ACC112 (cell line): ENCODE results near the gene ATP5PD.
A peak's percentile ranks its signal among the peaks of the same experiment; 100 is the strongest.

Source experiments
- H2AFZ ChIP-seq: fragments of 200-600 bp; sonication (generic); one replicate; pipeline ENCODE4 v1.6.0; 2017; ENCODE audit warnings: antibody characterized with exemption, low read length; ENCODE audit not compliant: unreplicated experiment
- H3K27ac ChIP-seq: fragments of 200-600 bp; sonication (generic); 2 replicates; pipeline ENCODE4 v1.5.1; 2014; ENCODE audit warnings: low read depth, mild to moderate bottlenecking, antibody characterized with exemption, low read length, moderate library complexity
- H3K27me3 ChIP-seq: fragments of 200-600 bp; sonication (generic); 2 replicates; pipeline ENCODE4 v1.6.1; 2014; ENCODE audit warnings: mild to moderate bottlenecking, antibody characterized with exemption, low read length, moderate library complexity, mixed read lengths; ENCODE audit not compliant: insufficient read depth
- H3K36me3 ChIP-seq: fragments of 200-600 bp; sonication (generic); 2 replicates; pipeline ENCODE4 v1.6.1; 2016; ENCODE audit warnings: mild to moderate bottlenecking, antibody characterized with exemption, low read length, moderate library complexity, mixed read lengths; ENCODE audit not compliant: insufficient read depth
- H3K4me1 ChIP-seq: fragments of 200-600 bp; sonication (generic); one replicate; pipeline ENCODE4 v1.6.1; 2016; ENCODE audit warnings: low read length, mixed read lengths; ENCODE audit not compliant: insufficient read depth, unreplicated experiment, control insufficient read depth
- H3K4me3 ChIP-seq: fragments of 200-600 bp; sonication (generic); 2 replicates; pipeline ENCODE4 v1.5.1; 2014; ENCODE audit warnings: mild to moderate bottlenecking, low read depth, low read length
- H3K79me2 ChIP-seq: fragments of 200-600 bp; sonication (generic); one replicate; pipeline ENCODE4 v1.6.0; 2016; ENCODE audit warnings: low read length; ENCODE audit not compliant: control insufficient read depth, unreplicated experiment, insufficient read depth

ATP5PD gene

DNA sequence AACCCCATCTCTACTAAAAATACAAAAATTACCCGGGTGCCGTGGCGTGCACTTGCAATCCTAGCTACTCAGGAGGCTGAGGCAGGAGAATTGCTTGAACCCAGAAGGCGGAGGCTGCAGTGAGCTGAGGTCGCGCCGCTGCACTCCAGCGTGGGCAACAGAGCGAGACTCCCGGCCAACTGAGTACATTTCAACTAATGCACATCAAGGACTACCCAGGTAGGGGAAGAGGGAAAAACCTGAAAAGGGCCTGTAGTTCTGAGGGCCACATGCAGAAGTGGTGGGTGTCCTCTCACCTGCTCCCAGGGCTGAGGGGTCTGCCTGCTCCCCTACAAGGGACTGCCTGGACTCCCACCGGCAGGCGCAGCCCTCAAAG, 40.4 kb upstream of the ATP5PD start:
- no peaks in the 10 kb centered on the region for H3K36me3 ChIP-seq
- H2AFZ ChIP-seq = no peak overlapping the region
- no peaks in the 10 kb centered on the region for H3K27me3 ChIP-seq
- peak overlapping the region; percentile 34; the same call in 1 of the 2 replicates for H3K27ac ChIP-seq
- peaks cover 46% of the 10 kb centered on the region for H3K4me1 ChIP-seq
- peak overlapping the region; percentile 80 for H3K4me3 ChIP-seq
- peaks cover 7% of the 10 kb centered on the region for H3K79me2 ChIP-seq

GRCh38 chr17:75086496-75087181, 39.9 kb upstream of the ATP5PD start:
- H3K4me3 ChIP-seq = peak overlapping the region; percentile 80; the same call in 1 of the 2 replicates
- H2AFZ ChIP-seq = no peak overlapping the region
- H3K79me2 ChIP-seq = peaks cover 3% of the 10 kb centered on the region
- no peaks in the 10 kb centered on the region for H3K36me3 ChIP-seq
- no peak overlapping the region for H3K27ac ChIP-seq
- H3K27me3 ChIP-seq = no peaks in the 10 kb centered on the region
- H3K4me1 ChIP-seq = peaks cover 41% of the 10 kb centered on the region

- Histone ChIP-seq H3K36me3 (no peaks in the 10 kb centered on the region), H3K27ac (no peak overlapping the region), H3K4me3 (no peak overlapping the region), H2AFZ (no peak overlapping the region), H3K4me1 (peaks cover 40% of the 10 kb centered on the region), H3K27me3 (no peaks in the 10 kb centered on the region), H3K79me2 (peaks cover 1% of the 10 kb centered on the region)
Observed at GRCh38 chr17:75084039-75084660, 37.4 kb upstream of the ATP5PD start.

DNA sequence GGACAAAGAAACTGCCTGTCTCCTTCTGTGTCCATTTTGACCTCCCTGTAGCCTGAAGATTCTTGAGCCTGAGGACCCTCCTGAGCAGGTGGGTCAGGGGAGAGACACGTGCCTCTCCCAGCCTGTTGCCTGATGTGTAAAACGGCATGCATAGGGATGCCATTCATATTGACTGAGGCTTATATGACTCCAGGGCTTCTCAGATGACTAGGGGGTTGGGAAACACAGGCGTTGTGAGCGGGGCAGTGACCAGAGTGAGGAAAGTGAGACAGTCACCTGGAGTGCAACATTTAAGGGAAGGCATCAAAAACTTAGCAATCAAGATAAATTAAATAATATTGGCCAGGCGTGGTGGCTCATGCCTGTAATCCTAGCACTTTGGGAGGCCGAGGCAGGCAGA, 35.9 kb upstream of the ATP5PD start:
- no peaks in the 10 kb centered on the region for H3K27me3 ChIP-seq
- H3K79me2 ChIP-seq = no peaks in the 10 kb centered on the region
- no peak overlapping the region for H3K4me3 ChIP-seq
- no peaks in the 10 kb centered on the region for H3K36me3 ChIP-seq
- H3K27ac ChIP-seq = no peak overlapping the region
- peaks cover 46% of the 10 kb centered on the region for H3K4me1 ChIP-seq
- no peak overlapping the region for H2AFZ ChIP-seq

DNA sequence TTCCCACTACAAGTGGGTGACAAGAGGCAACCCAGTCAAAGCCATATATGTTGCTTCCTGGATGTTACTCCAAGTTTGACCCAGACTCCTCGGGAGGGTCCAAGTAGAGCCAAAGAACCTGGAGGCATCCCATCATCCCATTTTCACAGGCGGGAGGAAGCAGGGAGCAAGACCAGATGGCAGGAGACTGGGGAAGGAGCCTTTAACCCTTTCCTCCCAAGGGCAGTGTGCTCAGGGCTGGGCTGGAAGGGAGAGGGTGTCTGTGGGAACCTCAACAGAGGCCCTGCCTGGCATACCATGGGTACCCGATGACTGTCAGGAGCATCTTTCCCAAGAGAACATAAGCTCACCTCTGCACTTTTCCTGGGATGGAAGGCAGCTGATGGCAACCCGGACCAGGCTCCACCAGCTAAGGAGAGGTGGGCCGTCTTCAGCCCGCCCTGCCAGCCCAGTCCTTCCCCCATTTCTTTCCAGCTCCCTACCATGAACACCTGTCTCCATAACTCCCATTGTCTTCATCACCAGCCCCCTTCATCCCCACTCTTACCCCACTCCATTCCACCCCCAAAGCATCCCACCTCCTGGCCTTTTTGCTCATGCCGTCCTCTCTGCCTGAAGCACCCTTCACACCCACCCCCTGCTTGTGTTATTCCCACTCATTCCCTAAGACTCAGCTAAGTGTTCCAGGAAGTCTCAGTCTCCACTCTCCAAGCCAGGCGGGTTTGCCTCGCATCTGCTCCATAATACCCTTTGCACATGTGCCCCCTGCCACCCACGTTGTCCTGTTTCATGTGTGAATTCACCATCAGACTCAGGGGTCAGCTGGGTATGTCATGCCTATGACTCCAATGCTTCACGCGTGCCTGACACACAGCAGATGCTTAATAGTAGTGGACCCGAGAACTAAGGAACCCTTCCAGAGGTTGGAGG, 35.1 kb upstream of the ATP5PD start:
- peaks cover 48% of the 10 kb centered on the region for H3K4me1 ChIP-seq
- no peaks in the 10 kb centered on the region for H3K36me3 ChIP-seq
- H2AFZ ChIP-seq = no peak overlapping the region
- no peak overlapping the region for H3K4me3 ChIP-seq
- H3K79me2 ChIP-seq = no peaks in the 10 kb centered on the region
- no peak overlapping the region for H3K27ac ChIP-seq
- no peaks in the 10 kb centered on the region for H3K27me3 ChIP-seq

GRCh38 chr17:75079023-75079373, 32.2 kb upstream of the ATP5PD start:
- peak overlapping the region; percentile 28 for H3K4me3 ChIP-seq
- peak overlapping the region; percentile 72 for H3K27ac ChIP-seq
- H3K27me3 ChIP-seq = no peaks in the 10 kb centered on the region
- H3K36me3 ChIP-seq = no peaks in the 10 kb centered on the region
- no peak overlapping the region for H2AFZ ChIP-seq
- H3K79me2 ChIP-seq = no peaks in the 10 kb centered on the region
- H3K4me1 ChIP-seq = peaks cover 29% of the 10 kb centered on the region

DNA sequence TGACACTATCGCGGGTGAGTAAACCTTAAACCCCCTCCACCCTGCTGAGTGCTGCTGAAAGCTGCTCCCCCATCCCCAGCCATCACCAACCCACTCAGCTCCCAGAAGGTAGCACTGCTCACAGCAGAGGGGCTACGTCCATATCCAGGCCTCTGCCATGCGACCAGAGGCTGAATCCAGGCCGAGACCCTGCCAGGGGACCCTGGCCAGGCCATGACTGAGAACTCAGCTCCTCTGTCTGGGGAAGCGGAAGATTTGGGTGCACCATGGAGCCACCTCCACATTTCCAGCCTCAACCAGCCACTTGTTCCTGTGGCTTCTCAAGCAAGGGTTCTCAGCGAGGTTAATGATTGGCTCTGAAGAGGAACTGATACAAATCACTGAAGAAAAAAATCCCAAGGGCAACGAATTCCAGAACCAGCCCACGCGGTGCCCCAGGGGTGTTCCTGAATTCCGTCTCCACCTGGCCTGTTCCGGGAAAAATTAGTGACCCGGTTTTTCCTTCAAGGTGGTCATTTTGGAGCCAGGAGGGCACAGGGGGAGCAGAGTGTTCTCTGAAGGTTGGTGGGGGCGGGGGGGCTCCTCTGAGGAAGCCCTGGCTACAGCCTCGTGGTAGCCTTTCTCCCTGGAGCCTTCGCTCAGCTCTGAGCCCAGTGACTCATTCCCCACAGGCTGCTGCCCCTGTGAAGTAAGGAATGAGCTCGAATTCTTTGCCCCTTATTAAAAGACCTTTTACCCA, 31.7 kb upstream of the ATP5PD start:
- no peaks in the 10 kb centered on the region for H3K79me2 ChIP-seq
- peaks cover 26% of the 10 kb centered on the region for H3K4me1 ChIP-seq
- peak overlapping the region; percentile 80 for H2AFZ ChIP-seq
- no peaks in the 10 kb centered on the region for H3K36me3 ChIP-seq
- peak overlapping the region; percentile 28 for H3K4me3 ChIP-seq
- no peaks in the 10 kb centered on the region for H3K27me3 ChIP-seq
- H3K27ac ChIP-seq = peak overlapping the region; percentile 72

DNA sequence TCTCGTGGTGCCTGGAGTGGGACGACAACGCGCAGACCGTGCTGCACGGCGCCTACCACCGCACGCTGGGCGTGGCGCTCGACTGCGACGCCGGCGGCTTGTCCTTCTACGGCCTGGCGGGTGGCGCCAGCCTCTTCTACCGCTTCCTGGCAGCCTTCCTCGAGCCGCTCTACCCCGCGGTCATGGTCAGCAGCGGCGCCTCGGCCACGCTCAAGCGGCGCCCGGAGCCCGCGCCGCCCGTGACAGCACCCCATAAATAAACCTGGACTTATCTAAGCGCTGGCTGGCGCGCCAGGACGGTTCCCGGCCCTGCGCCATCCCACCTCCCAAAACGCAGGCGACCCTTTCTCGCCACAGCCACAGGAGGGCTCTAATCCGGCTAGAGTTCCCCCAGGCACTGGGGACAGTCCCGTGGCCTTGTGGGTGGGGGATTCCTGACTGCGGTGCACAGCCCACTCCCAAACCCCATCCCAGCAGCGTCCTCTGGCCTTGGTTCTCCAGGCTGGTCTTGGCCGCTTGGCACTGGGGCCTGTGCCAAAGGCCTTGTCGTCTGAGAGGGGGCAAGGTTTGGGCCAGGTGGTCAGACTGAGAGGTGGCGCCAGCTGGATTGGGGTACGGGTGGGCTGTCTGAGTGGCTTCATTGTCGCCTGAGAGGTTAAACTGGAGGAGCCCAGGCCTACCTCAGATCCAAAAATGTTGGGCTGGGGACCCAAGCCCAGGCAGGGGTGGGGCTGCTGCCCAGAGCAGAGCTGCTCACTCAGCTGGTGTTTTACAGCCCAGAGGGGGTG, 30.9 kb upstream of the ATP5PD start:
- no peaks in the 10 kb centered on the region for H3K79me2 ChIP-seq
- no peaks in the 10 kb centered on the region for H3K27me3 ChIP-seq
- H2AFZ ChIP-seq = peak overlapping the region; percentile 80
- no peaks in the 10 kb centered on the region for H3K36me3 ChIP-seq
- H3K4me3 ChIP-seq = no peak overlapping the region
- peaks cover 26% of the 10 kb centered on the region for H3K4me1 ChIP-seq
- peak overlapping the region; percentile 72; the same call in 1 of the 2 replicates for H3K27ac ChIP-seq

DNA sequence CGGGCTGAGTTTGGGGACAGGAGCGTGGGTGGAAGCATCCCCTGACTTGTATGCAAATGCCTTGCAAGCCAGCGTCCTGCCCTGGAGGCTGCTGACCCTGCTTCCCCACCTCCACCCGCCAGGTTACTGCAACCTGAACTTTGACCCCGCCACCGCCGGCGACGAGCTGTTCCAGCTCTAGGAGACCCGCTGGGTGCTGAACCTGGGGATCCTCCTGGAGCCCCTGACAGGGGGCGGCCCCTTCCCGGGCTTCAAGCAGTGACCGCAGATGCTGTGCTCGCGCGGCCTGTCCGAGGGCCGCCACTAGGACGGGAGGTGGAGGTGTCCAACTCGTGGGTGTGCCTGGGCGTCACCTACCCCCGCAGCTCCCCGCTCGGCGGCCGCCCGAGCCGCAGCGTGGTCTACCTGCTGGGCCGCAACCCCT, 30.3 kb upstream of the ATP5PD start:
- Histone ChIP-seq H3K27ac (no peak overlapping the region), H3K36me3 (no peaks in the 10 kb centered on the region), H3K4me3 (no peak overlapping the region), H3K4me1 (peaks cover 26% of the 10 kb centered on the region), H3K27me3 (no peaks in the 10 kb centered on the region), H3K79me2 (no peaks in the 10 kb centered on the region), H2AFZ (no peak overlapping the region)
